Head of caudate nucleus (tissue), 42 donors: Measurements from ENCODE around the gene GOLGA8G.
A peak's percentile ranks its signal among the peaks of the same experiment; 100 is the strongest.
"Not testable (repeated sequence)": the region's sequence is repeated elsewhere in the genome, so short reads cannot be mapped to it uniquely, and the experiment has no call there.

Source experiments
- DNase-seq, 42 donors: peaks; one replicate each; pipeline versions ENCODE4 v3.0.0 to v3.0.0-alpha.2; 2020 to 2021; ENCODE audit warnings: mixed read lengths in 7 of 42
- intact Hi-C: fragments of 100-400 bp; cut with DNase I; formaldehyde crosslinking; loops from one replicate; pipeline ENCODE4 v1.15.0; 2022

GOLGA8G gene

GRCh38 chr15:28532954-28533353, at the start of gene GOLGA8G:
GOLGA8G (minus strand) TSS chr15:28532971; CDS start chr15:28532909, 62 bp downstream.
- DNase-seq, intact Hi-C loops: not testable (repeated sequence)

GRCh38 chr15:28573351-28573750, 40.6 kb upstream of the GOLGA8G start:
- intact Hi-C loops: not testable (repeated sequence)
- DNase-seq: peak in 1 of 42 donors; percentile 23

GRCh38 chr15:28553268-28553667, 20.5 kb upstream of the GOLGA8G start, which contains the start of gene GOLGA6L25:
GOLGA6L25 (plus strand) TSS chr15:28553568; CDS start chr15:28553629, 61 bp downstream.
- intact Hi-C loops, DNase-seq: not testable (repeated sequence)

- intact Hi-C loops, DNase-seq: not testable (repeated sequence)
Observed at GRCh38 chr15:28515208-28515607, 17.6 kb downstream of the GOLGA8G start.

- intact Hi-C loops: not testable (repeated sequence)
- DNase-seq: peak in 8 of 42 donors; percentile 5 to 33 (median 24)
Observed at GRCh38 chr15:28514128-28514527, 18.6 kb downstream of the GOLGA8G start.

- DNase-seq, intact Hi-C loops: not testable (repeated sequence)
Observed at GRCh38 chr15:28508217-28508889, 24.4 kb downstream of the GOLGA8G start.

- intact Hi-C loops, DNase-seq: not testable (repeated sequence)
Observed at GRCh38 chr15:28481340-28481739, 51.4 kb downstream of the GOLGA8G start.
